SU-DHL-6 (cell line): ENCODE measurements around the gene NHLRC3.

Source experiments
- EZH2phosphoT487 ChIP-seq: fragments of 200-600 bp; sonication (generic), shearing (Covaris generic); conservative IDR thresholded peaks from 2 replicates; pipeline ENCODE4 v1.6.1; 2018; ENCODE audit warnings: mild to moderate bottlenecking, antibody characterized with exemption, low read length, moderate library complexity, mixed read lengths
- TF ChIP-seq, protein P1 (sequence below): fragments of 200-600 bp; sonication (generic); IDR thresholded peaks from one replicate; pipeline ENCODE4 v1.5.1; 2017; ENCODE audit warnings: antibody characterized with exemption, mild to moderate bottlenecking, low read length, moderate library complexity; ENCODE audit not compliant: insufficient read depth, poor library complexity, severe bottlenecking

GRCh38 chr13:39099231-39099630, 61.0 kb downstream of the NHLRC3 start:
- no peak for TF ChIP-seq EZH2phosphoT487
- TF ChIP-seq, protein P1, sequence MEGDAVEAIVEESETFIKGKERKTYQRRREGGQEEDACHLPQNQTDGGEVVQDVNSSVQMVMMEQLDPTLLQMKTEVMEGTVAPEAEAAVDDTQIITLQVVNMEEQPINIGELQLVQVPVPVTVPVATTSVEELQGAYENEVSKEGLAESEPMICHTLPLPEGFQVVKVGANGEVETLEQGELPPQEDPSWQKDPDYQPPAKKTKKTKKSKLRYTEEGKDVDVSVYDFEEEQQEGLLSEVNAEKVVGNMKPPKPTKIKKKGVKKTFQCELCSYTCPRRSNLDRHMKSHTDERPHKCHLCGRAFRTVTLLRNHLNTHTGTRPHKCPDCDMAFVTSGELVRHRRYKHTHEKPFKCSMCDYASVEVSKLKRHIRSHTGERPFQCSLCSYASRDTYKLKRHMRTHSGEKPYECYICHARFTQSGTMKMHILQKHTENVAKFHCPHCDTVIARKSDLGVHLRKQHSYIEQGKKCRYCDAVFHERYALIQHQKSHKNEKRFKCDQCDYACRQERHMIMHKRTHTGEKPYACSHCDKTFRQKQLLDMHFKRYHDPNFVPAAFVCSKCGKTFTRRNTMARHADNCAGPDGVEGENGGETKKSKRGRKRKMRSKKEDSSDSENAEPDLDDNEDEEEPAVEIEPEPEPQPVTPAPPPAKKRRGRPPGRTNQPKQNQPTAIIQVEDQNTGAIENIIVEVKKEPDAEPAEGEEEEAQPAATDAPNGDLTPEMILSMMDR, result no peak
